CD1c-positive myeloid dendritic cell (primary cell): ENCODE measurements around the gene NEURL2.
A peak's percentile ranks its signal among the peaks of the same experiment; 100 is the strongest.
"Not testable (repeated sequence)": the region's sequence is repeated elsewhere in the genome, so short reads cannot be mapped to it uniquely, and the experiment has no call there.

Experiments used
- DNase-seq: peaks from one replicate; pipeline ENCODE4 v3.0.0-alpha.2; 2016; ENCODE audit errors: extremely low spot score

Gene NEURL2, protein sequence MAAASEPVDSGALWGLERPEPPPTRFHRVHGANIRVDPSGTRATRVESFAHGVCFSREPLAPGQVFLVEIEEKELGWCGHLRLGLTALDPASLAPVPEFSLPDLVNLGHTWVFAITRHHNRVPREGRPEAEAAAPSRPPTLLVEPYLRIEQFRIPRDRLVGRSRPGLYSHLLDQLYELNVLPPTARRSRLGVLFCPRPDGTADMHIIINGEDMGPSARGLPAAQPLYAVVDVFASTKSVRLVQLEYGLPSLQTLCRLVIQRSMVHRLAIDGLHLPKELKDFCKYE

GRCh38 chr20:45890985-45891983 is at the start of gene NEURL2, which contains the start of gene CTSA:
Gene NEURL2 (minus strand): TSS chr20:45891208. CDS start chr20:45890991, 217 bp downstream.
Gene CTSA (plus strand): TSS chr20:45891335. CDS start chr20:45891569, 234 bp downstream.
- DNase-seq = peak; percentile 89

GRCh38 chr20:45940469-45940868 is 49.5 kb upstream of the NEURL2 start:
- DNase-seq = no peak

- no peak for DNase-seq
These were observed 49.0 kb upstream of the NEURL2 start for GRCh38 chr20:45940053-45940452.

DNA sequence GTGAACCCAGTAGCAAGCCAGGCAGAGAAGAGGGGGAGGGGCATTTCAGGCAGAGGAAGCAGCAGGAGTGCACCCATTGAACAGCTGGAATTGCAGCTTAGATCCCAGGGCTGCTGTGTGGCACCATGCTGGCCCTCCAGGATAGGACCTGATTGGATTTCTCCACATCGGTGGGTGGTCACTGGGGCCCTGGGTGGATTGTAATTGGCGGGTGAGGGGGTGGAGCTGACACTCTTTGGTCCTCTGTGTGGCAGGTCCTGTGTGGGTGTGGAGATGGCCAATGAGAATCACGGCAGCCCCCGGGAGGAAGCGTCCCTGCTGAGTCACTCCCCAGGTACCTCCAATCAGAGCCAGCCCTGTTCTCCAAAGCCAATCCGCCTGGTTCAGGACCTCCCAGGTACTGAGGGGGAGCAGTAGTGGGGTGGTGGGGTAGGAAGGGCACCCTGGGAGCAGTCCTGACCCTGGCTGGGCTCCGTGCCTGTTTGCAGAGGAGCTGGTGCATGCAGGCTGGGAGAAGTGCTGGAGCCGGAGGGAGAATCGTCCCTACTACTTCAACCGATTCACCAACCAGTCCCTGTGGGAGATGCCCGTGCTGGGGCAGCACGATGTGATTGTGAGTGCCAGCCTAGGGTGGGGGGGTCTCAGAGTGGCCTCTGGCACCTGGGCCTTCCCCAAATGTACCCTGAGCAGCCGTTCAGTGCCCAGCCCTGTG is 47.9 kb upstream of the NEURL2 start:
- no peak for DNase-seq

GRCh38 chr20:45937765-45938164 is 46.8 kb upstream of the NEURL2 start:
- DNase-seq = peak; percentile 5

- no peak for DNase-seq
These were observed 44.5 kb upstream of the NEURL2 start for GRCh38 chr20:45935416-45936046.

GRCh38 chr20:45934586-45935415 is 43.8 kb upstream of the NEURL2 start, which contains the start of gene PCIF1:
Gene PCIF1 (plus strand): TSS chr20:45934683. CDS start chr20:45939000, 4,317 bp downstream.
- peak; percentile 99 for DNase-seq

DNA sequence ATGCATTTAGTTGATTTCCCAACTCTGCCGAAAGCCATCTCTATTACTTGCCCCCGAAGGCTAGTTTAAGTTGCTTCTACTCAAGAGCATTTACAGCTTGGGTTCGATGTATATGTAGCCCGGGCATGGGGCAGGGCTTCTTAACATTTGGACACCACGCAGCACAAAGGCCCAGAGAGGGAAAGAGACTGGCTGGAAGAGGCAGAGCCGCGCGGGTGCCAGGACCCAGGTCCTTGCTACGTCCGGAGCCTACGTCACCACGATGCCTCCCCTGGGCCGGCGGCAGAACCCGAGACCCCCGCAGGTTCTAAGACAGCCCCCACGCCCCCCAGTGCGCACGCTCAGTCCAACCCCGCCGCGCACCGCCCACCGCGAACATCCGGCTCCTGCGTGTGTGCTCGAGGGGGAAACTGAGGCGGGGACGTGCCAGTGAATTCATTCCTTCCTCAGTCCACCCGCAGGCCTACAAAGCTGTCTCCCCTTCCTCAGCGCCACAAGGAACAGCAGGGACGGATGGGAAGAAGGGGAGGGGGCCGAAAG is 43.1 kb upstream of the NEURL2 start:
- DNase-seq = peak; percentile 44

DNA sequence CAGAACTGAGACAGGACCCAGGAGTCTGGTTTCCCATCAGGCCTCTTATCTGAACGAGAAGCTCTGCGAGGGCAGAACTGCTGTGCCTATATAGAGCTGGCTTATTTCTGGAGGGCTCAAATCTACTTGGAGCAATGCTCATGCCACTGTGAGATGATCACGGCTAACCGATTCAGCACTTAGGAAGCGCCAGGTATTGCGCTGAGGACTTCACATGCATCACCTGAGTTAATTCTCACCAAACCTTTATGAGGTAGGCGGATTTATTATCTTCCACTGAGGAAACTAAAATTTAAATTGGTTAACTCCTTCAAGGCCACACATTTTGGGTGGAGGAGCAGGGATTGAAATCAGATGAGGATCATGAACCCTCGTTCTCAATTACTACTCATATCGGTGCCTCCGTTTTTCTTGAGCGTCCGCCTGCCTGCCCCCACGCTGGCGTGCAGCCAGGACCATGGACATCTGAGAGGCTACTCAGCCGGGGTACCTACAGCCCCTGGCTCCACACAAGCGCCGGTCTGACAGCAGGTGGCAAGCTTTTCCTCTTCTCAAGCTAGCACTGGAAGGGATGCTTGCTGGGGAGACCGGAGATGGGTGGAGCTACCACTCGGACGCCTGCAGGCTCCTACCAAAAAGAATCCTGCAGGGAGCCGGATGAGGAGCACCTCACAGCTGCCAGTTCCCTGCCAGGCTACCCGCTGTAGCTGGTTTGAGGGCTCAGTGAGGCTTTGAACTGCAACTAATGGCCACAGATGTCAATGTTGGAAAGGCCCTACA is 42.4 kb upstream of the NEURL2 start:
- no peak for DNase-seq

- not testable (repeated sequence) for DNase-seq
These were observed 40.7 kb upstream of the NEURL2 start for GRCh38 chr20:45931680-45932079.

GRCh38 chr20:45927071-45927878 is 36.3 kb upstream of the NEURL2 start:
- DNase-seq = no peak

DNA sequence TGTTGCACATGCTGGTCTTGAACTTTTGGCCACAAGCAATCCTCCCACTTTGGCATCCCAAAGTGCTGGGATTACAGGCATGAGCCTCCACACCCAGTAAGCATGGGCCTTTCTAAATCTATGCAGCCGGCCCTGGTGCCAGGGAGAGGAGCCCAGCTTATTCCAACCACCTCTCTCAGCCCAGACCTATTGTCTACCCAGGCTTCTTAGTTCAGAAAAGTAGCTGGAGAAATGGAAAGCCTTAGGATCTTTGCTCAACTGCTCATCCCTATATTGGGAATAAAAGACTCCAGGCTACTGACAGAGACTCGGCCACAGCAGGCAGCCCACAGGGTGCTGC is 35.7 kb upstream of the NEURL2 start:
- DNase-seq = no peak

- no peak for DNase-seq
These were observed 35.0 kb upstream of the NEURL2 start for GRCh38 chr20:45925821-45926506.

DNA sequence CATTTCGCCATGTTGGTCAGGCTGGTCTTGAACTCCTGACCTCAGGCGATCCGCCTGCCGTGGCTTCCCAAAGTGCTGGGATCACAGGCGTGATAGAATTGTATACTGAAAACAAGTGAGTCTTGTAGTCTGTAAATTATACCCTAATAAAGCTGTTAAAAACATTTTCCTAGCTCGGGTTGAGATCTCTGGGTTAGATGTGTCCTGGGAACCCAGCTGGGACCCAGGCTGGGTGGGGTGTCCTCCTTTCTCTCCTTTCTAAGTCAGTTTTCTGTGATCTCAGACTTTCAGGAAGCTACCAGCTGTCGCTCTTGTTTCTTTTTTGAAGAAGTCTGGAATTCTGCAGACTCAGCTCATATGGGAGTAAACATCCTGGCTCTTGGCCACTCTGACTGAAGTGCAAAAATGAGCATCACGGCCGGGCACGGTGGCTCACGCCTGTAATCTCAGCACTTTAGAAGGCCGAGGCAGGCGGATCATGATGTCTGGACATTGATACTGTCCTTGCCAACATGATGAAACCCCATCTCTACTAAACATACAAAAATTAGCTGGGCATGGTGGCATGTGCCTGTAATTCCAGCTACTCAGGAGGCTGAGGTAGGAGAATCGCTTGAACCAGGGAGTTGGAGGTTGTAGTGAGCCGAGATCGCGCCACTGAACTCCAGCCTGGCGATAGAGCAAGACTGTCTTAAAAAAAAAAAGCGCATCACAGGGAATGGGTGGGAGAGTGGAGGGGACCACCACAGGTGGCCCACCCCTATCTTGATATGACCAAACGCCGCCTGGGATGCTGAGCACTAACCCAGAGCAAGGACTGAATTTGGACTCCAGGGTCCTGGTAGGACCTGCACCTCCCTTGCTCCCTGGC is 33.6 kb upstream of the NEURL2 start:
- peak; percentile 53 for DNase-seq

DNA sequence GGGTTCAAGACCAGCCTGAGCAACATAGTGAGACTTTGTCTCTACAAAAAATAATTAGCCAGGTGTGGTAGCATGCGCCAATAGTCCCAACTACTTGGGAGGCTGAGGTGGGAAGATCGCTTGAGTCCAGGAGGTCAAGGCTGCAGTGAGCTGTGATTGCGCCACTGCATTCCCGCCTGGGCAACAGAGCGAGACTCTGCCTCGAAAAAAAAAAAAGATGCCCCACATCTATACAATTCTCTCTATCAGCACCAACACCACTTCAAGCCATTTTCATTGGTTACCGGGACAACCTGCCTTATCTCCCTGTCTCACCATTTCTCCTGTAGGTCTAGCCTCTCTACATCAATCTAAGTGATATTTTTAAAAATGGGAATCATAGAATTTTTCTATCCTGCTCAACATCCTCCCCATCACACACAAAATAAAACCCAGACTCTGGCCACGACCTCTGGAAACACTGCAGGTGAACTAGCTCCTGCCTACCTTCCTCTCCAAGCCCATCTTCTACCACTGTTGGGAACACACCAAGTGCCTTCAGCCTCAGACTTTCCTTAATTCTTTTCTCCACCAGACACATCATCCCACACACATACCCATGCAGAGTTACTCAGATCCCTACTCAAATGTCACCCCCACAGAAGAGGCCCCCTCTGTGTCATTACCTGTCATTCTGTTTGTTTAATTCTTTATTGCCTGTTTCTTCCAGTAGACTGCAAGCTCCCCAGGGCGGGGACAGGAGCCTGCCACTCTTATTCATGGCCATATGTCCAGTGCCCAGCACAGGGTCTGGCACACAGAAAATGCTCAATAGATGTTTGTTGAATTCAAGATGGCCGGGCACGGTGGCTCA is 30.6 kb upstream of the NEURL2 start:
- DNase-seq = no peak
